Endothelial cell (in vitro differentiated cells): ENCODE measurements around the gene RHBDF1. TPM values are rescaled to one million over a fixed set of nuclear protein-coding genes. Genes with fewer than 3 reads are reported as not detected.

Experiments
- DNase-seq: peaks from one replicate; pipeline ENCODE4 v3.0.0; 2021; ENCODE audit warnings: low spot score
- H3K27ac Mint-ChIP-seq: one replicate; pipeline ENCODE4 v1.8.0; 2021; ENCODE audit warnings: mixed read lengths, inconsistent platforms; ENCODE audit not compliant: unreplicated experiment
- H3K27me3 Mint-ChIP-seq: one replicate; pipeline ENCODE4 v1.8.0; 2021; ENCODE audit warnings: mild to moderate bottlenecking, moderate library complexity, mixed read lengths, inconsistent platforms; ENCODE audit not compliant: unreplicated experiment
- H3K36me3 Mint-ChIP-seq: one replicate; pipeline ENCODE4 v1.8.0; 2021; ENCODE audit warnings: mild to moderate bottlenecking, low read depth, mixed read lengths, inconsistent platforms; ENCODE audit not compliant: unreplicated experiment
- H3K4me1 Mint-ChIP-seq: one replicate; pipeline ENCODE4 v1.8.0; 2021; ENCODE audit warnings: mild to moderate bottlenecking, mixed read lengths, inconsistent platforms; ENCODE audit not compliant: unreplicated experiment
- H3K4me3 Mint-ChIP-seq: one replicate; pipeline ENCODE4 v1.8.0; 2021; ENCODE audit warnings: mild to moderate bottlenecking, mixed read lengths, inconsistent platforms; ENCODE audit not compliant: unreplicated experiment
- H3K9me3 Mint-ChIP-seq: one replicate; pipeline ENCODE4 v1.8.0; 2021; ENCODE audit warnings: mixed read lengths, inconsistent platforms; ENCODE audit not compliant: unreplicated experiment
- total RNA-seq: library from RNA; stranded (reverse); fragmentation: NEBNext Ultra II Directional; extraction: Animal tissue kit (Norgen Biotek cat#: 25700); gene quantifications from one replicate; pipeline ENCODE4 v1.2.1, GENCODE V29; 2021; ENCODE audit not compliant: unreplicated experiment
- TF ChIP-seq, protein P1 (sequence below): fragments of 200-600 bp; sonication (generic); IDR thresholded peaks from one replicate; pipeline ENCODE4 v1.5.0; 2021; ENCODE audit warnings: antibody characterized with exemption; ENCODE audit not compliant: unreplicated experiment

Gene RHBDF1
- total RNA-seq, 1 donor from 2014 or later, result 60.7 TPM

- Mint-ChIP-seq H3K27ac (no peak overlapping the region), H3K27me3 (peaks cover 2% of the 10 kb centered on the region), H3K4me1 (peaks cover 9% of the 10 kb centered on the region), H3K9me3 (no peaks in the 10 kb centered on the region), H3K4me3 (no peak overlapping the region), H3K36me3 (peaks cover 36% of the 10 kb centered on the region)
- DNase-seq, result no peak
- TF ChIP-seq, protein P1, sequence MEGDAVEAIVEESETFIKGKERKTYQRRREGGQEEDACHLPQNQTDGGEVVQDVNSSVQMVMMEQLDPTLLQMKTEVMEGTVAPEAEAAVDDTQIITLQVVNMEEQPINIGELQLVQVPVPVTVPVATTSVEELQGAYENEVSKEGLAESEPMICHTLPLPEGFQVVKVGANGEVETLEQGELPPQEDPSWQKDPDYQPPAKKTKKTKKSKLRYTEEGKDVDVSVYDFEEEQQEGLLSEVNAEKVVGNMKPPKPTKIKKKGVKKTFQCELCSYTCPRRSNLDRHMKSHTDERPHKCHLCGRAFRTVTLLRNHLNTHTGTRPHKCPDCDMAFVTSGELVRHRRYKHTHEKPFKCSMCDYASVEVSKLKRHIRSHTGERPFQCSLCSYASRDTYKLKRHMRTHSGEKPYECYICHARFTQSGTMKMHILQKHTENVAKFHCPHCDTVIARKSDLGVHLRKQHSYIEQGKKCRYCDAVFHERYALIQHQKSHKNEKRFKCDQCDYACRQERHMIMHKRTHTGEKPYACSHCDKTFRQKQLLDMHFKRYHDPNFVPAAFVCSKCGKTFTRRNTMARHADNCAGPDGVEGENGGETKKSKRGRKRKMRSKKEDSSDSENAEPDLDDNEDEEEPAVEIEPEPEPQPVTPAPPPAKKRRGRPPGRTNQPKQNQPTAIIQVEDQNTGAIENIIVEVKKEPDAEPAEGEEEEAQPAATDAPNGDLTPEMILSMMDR, result no peak
These were observed 27.0 kb downstream of the RHBDF1 start for GRCh38 chr16:45454-45853.

DNA sequence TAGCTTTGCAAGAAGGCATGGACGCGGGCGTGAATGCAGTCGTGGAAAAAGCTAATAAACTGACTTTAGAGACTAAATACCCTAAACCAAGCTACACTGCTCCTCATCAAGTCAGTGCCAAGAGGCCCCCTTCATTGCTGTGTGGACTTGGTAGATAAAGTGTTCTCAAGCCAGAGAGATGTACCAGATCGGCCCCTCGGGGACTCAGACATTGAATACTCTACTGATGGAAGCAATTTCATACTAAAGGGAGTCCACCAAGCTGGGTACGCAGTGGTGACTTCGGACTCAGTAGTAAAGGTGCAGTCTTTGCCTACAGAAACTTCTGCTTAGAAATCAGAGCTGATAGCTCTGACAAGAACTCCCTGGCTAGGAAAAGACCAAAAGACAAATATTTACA, 27.8 kb downstream of the RHBDF1 start:
- TF ChIP-seq, protein P1, result no peak
- Mint-ChIP-seq H3K4me3 (no peak overlapping the region), H3K4me1 (peaks cover 9% of the 10 kb centered on the region), H3K36me3 (peaks cover 33% of the 10 kb centered on the region), H3K27me3 (peaks cover 2% of the 10 kb centered on the region), H3K9me3 (no peaks in the 10 kb centered on the region), H3K27ac (no peak overlapping the region)
- DNase-seq, result no peak

GRCh38 chr16:43294-43693, 29.1 kb downstream of the RHBDF1 start:
- no peak overlapping the region for H3K27ac Mint-ChIP-seq

GRCh38 chr16:42691-43090, 29.7 kb downstream of the RHBDF1 start:
- no peak overlapping the region for H3K27ac Mint-ChIP-seq
- no peak for DNase-seq
- H3K4me3 Mint-ChIP-seq, result no peak overlapping the region
- TF ChIP-seq, protein P1, result no peak
- H3K9me3 Mint-ChIP-seq, result no peaks in the 10 kb centered on the region
- H3K27me3 Mint-ChIP-seq, result peaks cover 2% of the 10 kb centered on the region
- H3K4me1 Mint-ChIP-seq, result peaks cover 9% of the 10 kb centered on the region
- peaks cover 33% of the 10 kb centered on the region for H3K36me3 Mint-ChIP-seq

More at GRCh38 chr16:43294-43693, 29.1 kb downstream of the RHBDF1 start:
- DNase-seq, result no peak
- no peak overlapping the region for H3K4me3 Mint-ChIP-seq
- no peaks in the 10 kb centered on the region for H3K9me3 Mint-ChIP-seq
- peaks cover 9% of the 10 kb centered on the region for H3K4me1 Mint-ChIP-seq
- peaks cover 33% of the 10 kb centered on the region for H3K36me3 Mint-ChIP-seq
- H3K27me3 Mint-ChIP-seq, result peaks cover 2% of the 10 kb centered on the region
- TF ChIP-seq, protein P1, result no peak

DNA sequence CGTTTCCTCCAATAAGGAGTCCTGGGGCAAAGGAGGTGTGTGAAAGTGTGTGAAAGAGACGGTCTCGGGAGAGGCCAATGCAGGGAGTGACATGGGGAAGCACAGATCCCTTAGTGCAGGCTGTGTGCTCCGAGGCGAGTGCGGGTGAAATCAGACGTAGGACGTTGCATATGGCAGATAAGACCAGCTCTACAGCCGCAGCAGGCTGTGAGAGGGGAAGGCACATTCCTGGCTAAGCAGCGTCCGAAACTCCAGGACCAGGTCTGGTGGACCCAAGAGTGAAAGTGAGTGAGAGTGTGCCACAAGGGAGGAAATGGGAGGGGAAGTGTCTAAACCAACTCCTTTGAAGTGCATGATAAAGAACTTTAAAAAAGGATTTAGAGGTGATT, 30.4 kb downstream of the RHBDF1 start:
- no peak for DNase-seq
- no peak overlapping the region for H3K27ac Mint-ChIP-seq
- H3K36me3 Mint-ChIP-seq, result peaks cover 33% of the 10 kb centered on the region

More for the DNA sequence above, 30.4 kb downstream of the RHBDF1 start:
- H3K4me3 Mint-ChIP-seq, result peak overlapping the region; percentile 19
- H3K4me1 Mint-ChIP-seq, result peaks cover 9% of the 10 kb centered on the region
- H3K9me3 Mint-ChIP-seq, result no peaks in the 10 kb centered on the region
- TF ChIP-seq, protein P1, result no peak
- H3K27me3 Mint-ChIP-seq, result peaks cover 2% of the 10 kb centered on the region
